Measurements from ENCODE around the gene SIGLEC1.

SIGLEC1 gene

DNA sequence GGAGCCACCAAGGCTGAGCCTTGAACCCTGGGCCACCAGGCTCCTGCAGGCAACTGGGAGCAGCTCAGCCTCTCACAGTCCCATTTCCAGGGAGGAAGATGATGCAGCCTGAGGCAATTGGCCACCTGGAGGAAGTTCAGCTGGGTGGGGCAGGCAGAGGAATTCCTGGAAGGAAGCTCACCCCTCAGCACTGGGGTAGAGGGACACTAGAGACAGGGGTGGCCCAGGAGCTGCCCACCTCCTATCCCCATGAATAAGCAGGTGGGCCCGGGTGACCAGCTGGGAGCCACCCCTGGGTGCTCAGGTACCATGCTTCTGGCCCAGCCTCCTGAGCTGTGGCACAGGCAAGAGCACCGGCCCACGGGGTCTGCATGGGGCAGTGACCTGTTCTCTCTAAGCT is 16.5 kb upstream of the SIGLEC1 start:
- DNase-seq (ENCODE audit: low read depth in 3 of 3) = no peak

DNA sequence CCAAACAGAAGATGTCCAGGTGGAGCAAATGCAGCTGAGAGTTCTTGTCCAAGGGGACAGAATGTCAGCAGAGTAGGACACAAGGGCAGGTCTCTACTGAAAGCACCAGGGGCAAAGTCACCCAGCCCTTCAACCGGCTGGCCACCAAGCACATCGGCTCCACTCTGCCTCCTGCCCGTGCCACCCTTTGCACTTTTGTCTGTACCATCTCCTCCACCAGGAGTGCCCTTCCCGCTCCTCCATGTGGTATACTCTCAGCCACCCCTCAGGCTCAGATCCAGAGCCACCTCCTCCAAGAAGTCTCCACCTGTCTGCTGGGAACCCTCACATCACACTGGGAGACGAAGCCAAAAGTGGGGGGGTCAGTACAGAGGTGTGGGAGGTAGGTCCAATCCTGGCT is 16.0 kb upstream of the SIGLEC1 start:
- no peak for DNase-seq (ENCODE audit: low read depth in 3 of 3)

DNA sequence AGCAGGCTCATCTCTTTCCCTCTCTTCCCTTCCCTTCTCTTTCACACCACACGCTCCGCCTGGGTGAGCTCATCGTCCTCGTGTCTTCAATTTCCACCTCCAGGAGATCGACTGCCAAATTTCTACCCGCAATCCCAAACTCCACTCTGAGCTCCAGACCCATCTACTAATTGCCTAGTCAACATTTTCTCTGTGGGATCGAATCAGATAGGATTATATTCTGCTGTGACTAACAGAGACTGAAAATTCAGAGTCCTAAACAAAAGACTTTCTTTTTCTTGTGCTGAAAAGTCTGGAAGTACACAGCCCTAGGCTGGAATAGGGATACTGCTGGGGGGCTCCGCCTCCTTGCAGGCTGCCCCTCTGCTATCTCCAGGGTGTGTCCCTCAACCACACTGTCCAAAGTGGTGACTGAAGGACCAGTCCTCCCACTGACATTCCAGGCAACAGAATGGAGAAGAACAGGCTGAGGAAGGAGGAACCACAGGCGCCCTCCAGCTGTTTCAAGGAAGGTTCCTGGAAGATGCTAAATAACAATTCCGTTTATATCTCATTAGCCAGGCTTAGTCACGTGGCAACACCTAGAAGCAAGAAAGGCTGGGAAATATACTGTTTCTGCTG is 15.1 kb upstream of the SIGLEC1 start:
- DNase-seq (ENCODE audit: low read depth in 3 of 3) = no peak

DNA sequence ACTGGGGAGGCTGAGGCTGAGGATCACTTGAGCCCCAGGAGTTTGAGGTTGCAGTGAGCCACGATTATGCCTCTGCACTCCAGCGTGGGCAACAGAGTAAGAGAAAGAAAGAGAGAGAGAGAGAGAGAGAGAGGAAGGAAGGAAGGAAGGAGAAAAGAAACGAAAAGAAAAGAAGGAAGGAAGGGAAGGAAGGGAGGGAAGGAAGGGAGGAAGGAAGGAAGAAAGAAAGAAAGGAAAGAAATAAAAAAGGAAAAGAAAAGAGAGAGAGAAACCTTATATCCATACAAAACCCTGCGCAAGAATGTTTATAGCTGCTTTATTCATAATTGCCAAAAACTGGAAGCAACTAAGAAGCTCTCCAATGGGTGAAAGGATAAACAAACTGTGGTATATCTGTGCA is 12.0 kb upstream of the SIGLEC1 start:
- DNase-seq (ENCODE audit: low read depth in 3 of 3) = no peak

GRCh38 chr20:3723284-3723683 is 10.9 kb upstream of the SIGLEC1 start:
- DNase-seq (ENCODE audit: low read depth in 3 of 3) = no peak

DNA sequence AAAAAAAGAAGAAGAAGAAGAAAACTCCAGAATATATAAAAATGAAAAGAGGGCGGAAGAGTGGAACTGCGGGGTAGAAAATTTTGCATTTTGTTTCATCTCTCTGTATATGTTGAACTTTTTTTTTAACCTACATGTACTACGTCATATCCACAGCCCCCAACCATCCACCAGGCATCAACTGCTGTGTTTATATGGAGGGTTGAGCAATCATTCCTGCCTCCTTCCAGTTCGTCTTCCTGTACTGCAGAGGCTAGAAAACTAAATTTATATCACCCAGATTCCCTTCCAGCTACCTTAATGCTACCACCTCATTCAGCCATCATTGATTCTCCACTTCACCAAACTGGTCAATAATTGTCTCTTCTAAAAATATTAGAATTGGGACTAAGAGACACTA is 9.5 kb upstream of the SIGLEC1 start:
- no peak for DNase-seq (ENCODE audit: low read depth in 3 of 3)

GRCh38 chr20:3720626-3721025 is 8.2 kb upstream of the SIGLEC1 start:
- no peak for DNase-seq (ENCODE audit: low read depth in 3 of 3)

DNA sequence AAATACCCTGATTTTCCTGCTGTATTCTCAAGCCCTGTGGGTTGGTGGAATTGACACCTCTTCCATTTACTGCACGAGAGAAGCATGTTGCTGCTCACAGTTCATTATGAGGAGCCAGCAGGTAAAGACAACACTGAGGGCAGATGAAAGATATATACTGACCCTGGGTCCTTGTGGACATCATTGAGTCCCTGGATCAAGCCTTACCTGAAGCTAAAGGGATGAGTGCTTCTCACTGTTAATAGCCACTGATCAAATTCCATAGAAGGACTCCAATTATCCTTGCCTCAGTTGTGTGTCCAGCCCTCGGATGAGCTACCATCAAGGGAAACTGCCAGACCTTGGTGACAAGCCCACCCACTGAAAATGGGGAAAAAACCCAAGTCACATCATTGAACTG is 7.7 kb upstream of the SIGLEC1 start:
- DNase-seq (ENCODE audit: low read depth in 3 of 3) = no peak

GRCh38 chr20:3719046-3719445 is 6.6 kb upstream of the SIGLEC1 start:
- DNase-seq (ENCODE audit: low read depth in 3 of 3) = no peak

DNA sequence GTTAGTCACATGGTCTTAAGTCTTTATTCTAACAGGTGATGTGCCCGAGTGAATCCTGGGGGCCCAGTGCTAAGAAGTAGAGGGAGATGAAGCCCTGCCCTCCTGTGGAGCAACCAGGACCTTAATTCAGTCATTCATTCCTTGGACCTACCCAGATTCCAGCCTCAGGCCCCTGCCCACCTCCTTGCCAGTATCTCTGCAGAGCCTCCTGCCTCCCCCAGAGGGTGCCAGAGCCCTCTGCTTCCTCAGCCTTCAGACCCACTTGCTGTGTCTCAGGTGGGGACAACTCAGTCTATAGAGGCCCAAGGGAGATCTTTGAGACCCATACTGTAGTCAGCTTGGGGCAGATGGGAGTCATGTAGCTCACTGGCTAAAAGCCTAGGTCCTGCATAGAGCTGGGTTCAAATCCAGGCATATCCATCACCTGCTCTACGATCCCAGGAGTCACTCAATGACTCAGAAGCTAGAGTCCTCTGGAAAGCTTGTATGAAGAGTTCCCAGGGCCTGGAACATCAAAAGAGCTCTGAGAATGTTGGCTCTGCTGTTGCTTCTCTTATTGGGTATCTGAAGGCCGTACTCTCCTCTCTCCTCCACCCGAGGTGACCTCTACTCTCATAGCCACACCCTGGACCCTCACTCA is 3.9 kb upstream of the SIGLEC1 start:
- DNase-seq (ENCODE audit: low read depth in 3 of 3) = peak in 1 of 3 experiments; percentile 29

DNA sequence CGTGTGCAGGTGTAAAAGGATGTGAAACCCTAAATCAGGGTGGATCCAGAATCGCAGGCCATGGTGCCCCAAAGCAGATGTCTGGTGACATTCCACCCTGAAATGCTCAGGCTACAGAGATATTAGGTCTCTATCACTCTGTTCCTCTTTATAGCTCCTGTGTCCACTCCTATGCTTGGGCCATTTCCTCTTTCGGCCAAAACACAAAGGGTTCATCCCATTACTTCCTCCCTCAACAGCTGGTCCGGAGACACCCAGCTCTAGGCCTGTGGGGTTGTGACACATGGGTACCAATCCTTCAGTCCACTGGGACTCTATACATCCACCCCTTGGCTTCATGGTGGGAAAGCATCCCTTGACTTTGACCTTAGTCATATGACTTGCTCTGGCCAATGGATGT is 1.7 kb upstream of the SIGLEC1 start:
- DNase-seq (ENCODE audit: low read depth in 3 of 3) = no peak

DNA sequence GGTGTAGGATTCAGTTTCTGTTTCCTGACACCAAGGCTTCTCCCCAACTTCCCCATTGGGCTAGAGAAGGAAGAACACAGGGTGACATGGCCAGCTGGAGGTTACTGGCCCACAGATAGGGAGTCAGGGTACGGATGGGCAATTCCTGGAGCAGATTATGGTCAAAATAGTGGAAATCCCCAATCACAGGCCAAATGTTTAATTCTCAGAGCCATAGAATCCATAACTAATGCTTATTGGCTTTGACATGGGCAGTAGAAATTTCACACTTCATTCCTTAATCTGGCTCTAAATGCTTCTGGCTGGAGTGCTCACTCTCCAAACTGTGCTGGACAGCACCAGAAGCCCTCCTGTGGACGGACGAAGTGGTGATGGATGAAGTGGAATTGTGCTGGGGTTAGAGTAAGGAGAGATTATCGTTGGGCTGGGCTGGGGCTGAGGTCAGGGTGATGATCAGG is 887 bp downstream of the SIGLEC1 start:
- no peak for DNase-seq (ENCODE audit: low read depth in 3 of 3)

GRCh38 chr20:3710703-3711483 is 1.5 kb downstream of the SIGLEC1 start:
- DNase-seq (ENCODE audit: low read depth in 3 of 3) = peak; percentile 45 to 72 (median 60)

- no peak for DNase-seq (ENCODE audit: low read depth in 3 of 3)
These were observed 2.4 kb downstream of the SIGLEC1 start for GRCh38 chr20:3710011-3710466.

DNA sequence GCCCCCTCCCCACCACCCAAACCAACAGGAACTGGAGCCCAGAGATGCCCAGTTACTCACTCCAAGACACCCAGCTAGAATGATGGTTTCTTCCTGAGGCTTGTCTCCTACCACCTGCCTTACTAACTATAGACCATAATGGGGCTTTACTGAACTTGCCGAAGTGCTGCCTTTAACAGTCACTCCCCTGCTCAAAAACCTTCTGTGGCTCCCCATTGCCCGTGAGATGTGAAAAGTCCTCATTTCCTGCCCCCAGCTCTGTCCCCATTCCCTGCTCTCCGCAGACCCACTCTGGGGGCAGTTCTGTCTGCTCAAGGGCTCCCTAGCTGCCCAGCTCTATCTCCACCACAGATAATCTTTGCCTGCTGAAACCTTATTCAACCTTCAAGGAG is 4.9 kb downstream of the SIGLEC1 start:
- DNase-seq (ENCODE audit: low read depth in 3 of 3) = no peak

DNA sequence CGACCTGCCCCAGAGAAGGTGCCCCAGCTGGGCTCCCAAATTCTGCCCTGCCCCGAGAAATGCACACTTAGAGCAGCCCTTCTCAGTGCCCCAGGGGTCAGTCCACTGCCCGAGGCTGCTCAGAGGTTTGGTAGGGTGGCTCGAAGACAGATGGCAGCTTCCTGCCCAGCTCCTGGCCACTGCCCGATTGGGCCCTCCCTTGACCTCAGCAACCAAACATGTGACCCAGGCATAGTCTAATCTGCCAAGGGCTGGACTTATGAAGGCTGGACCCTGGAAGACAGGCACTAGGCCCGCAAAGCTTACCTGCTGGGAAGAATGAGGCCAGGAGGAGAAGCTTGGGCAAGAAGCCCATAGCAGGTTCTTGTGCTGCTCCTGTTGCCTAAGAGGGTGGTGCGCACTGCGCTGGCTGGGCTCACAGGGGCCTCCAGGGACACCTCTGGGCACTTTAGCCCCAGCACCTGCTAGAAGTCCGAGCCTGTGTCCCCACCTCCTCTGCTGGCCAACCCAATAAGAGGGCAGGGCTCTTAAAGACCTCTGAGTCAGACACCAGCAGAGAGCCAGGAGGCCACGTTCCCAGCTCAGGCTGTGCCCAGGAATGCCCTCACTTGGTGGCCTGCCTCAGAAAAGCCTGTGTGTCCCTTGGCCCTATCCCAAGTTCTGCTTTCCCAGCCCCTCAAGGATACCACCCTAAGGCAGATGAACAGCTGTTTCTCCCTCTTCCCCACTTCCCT is 5.5 kb downstream of the SIGLEC1 start:
- no peak for DNase-seq (ENCODE audit: low read depth in 3 of 3)

DNA sequence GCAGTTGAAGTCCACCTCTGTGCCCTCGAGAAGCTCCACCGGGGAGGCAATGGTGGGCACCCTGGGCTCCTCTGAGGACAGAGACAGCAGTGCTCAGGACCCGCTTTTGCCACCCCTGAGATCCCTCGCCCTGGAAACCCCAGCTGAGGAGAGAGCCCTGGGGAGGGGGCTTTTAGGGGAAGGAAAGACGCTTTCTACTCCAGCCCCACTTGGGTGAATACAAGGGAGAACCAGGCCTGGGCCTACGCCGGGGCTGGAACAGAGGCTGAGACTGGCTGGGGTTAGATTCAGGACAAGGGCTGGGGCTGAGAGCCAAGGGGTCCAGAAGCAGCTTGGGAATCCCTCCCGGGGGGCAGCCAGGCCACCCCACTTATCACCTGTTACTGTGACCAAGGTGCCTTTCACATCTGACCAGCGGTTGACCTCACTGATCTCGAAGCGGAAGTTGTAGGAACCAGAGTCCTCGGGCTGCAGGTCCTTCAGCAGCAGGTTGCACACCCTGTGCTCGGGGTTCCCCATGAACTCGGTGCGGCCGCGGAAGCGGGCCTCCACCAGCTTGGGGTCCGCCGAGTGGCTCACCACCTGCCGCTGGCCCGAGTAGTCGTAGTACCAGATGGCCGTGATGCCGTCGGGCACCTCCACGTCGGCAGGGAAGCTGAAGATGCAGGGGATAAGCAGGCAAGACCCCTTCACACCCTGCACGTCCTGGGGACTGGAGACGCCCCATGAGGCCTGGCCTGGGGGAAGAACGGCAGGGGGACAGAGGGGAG is 6.2 kb downstream of the SIGLEC1 start:
- DNase-seq (ENCODE audit: low read depth in 3 of 3) = no peak

GRCh38 chr20:3705491-3705969 is 6.9 kb downstream of the SIGLEC1 start:
- DNase-seq (ENCODE audit: low read depth in 3 of 3) = no peak

- DNase-seq (ENCODE audit: low read depth in 3 of 3) = no peak
These were observed 8.3 kb downstream of the SIGLEC1 start for GRCh38 chr20:3704087-3704486.

GRCh38 chr20:3702611-3703391 is 9.6 kb downstream of the SIGLEC1 start:
- DNase-seq (ENCODE audit: low read depth in 3 of 3) = no peak
